Aorta (tissue), 5 donors: ENCODE results near the gene PDE4D. TPM values are rescaled to one million over a fixed set of nuclear protein-coding genes. Genes with fewer than 3 reads are reported as not detected.

Experiments used
- ATAC-seq: fragments of 200-7000 bp; cut with Tn5 transposase; one replicate; pipeline ENCODE4 v1.9.1; 2022; ENCODE audit warnings: moderate library complexity; ENCODE audit not compliant: low FRiP score
- DNase-seq, 2 donors: peaks; one replicate each; pipeline ENCODE4 v3.0.0-alpha.2; 2020
- H3K27ac ChIP-seq, 2 donors: one replicate each; pipeline ENCODE4 v1.5.1; 2013; ENCODE audit warnings: low read length in 2 of 2, mild to moderate bottlenecking in 2 of 2, moderate library complexity in 2 of 2, control low read depth in 1 of 2, inconsistent platforms in 1 of 2, low read depth in 1 of 2
- H3K27me3 ChIP-seq, 2 donors: one replicate each; pipeline ENCODE4 v1.6.1; 2013; ENCODE audit warnings: control low read depth in 1 of 2, low read length in 1 of 2, mild to moderate bottlenecking in 1 of 2, moderate library complexity in 1 of 2; ENCODE audit not compliant: insufficient read depth in 2 of 2, control insufficient read depth in 1 of 2
- H3K36me3 ChIP-seq, 2 donors: one replicate each; pipeline ENCODE4 v1.6.1; 2013; ENCODE audit warnings: control low read depth in 1 of 2, low read length in 1 of 2, mild to moderate bottlenecking in 1 of 2; ENCODE audit not compliant: insufficient read depth in 2 of 2, control insufficient read depth in 1 of 2
- H3K4me1 ChIP-seq, 2 donors: one replicate each; pipeline ENCODE4 v1.6.1; 2013; ENCODE audit warnings: low read length in 2 of 2, control low read depth in 1 of 2, mild to moderate bottlenecking in 1 of 2, moderate library complexity in 1 of 2; ENCODE audit not compliant: insufficient read depth in 2 of 2, control insufficient read depth in 1 of 2
- H3K4me3 ChIP-seq, 2 donors: one replicate each; pipeline ENCODE4 v1.5.1; 2013; ENCODE audit warnings: low read length in 2 of 2, control low read depth in 1 of 2, mild to moderate bottlenecking in 1 of 2
- H3K9me3 ChIP-seq: one replicate; pipeline ENCODE4 v1.6.1; 2013; ENCODE audit warnings: mild to moderate bottlenecking, low read length; ENCODE audit not compliant: control insufficient read depth
- WGBS, 2 donors: extraction: QIAGEN DNeasy Blood & Tissue Kit; methylation state at CpG; one replicate each; pipeline ENCODE4 v1.1.7; 2013; 5-methylcytosine and 5-hydroxymethylcytosine counted together
- intact Hi-C, 2 donors: fragments of 100-400 bp; cut with DNase I; formaldehyde crosslinking; loops; one replicate each; pipeline versions ENCODE4 v1.14.2 to v1.15.0; 2022
- polyA plus RNA-seq, 2 donors: library from polyadenylated mRNA; stranded (reverse); fragments of 200-250 nt; gene quantifications; one replicate each; pipeline ENCODE4 v1.2.3, GENCODE V29; 2013
- total RNA-seq, 2 donors: library from RNA; stranded (reverse); fragmentation: NEBNext Ultra II Directional; extraction: Animal tissue kit (Norgen Biotek cat#: 25700); gene quantifications; one replicate each; pipeline ENCODE4 v1.2.1, GENCODE V29; 2021
- donor health status: healthy with polysubstance abuse.
- donor health status: Bipolar disorder and iron deficiency.
- donor health status: DM: no; HTN: no; CAD: no.
- donor health status: DM: no; HTN: no; CAD: no.
- donor health status: DM: yes; HTN: yes; CAD: no.

PDE4D gene
- total and polyA plus RNA-seq, 4 donors, result 2.4 to 112 (median 33.3) TPM

- intact Hi-C loops, result no loop called here
- ATAC-seq, result no peak
Observed at GRCh38 chr5:59021837-59022514, 871.5 kb downstream of the PDE4D start.

DNA sequence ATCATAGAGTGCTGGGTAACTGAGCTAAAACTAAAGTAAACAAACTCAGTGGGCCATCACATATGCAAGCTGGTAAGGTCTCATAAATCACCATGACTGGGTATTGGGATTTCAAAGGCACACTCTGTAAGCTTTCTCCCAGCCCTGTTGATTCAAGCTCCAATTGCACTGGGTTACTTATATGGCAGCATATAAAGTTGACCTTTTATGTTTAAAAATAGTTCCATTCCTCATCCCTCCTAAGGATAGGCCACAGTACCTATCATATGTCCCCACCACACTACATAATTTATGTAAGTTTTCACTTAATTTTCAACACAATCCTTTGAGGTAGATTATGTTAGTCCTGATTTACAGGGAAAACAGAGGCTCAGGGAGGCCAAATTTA, 872.2 kb downstream of the PDE4D start:
- no peak for ATAC-seq
- intact Hi-C loops, result no loop called here
- H3K4me1 ChIP-seq, result peaks cover 3% of the 10 kb centered on the region in 2 donors

More at GRCh38 chr5:59021837-59022514, 871.5 kb downstream of the PDE4D start:
- WGBS, 2 donors, result 47 to 58% methylated on average over 7 of the region's 7 CpGs
- H3K27ac ChIP-seq, result no peak overlapping the region
- DNase-seq, result no peak
- peaks cover 3% of the 10 kb centered on the region in 2 donors for H3K4me1 ChIP-seq
- no peak overlapping the region for H3K4me3 ChIP-seq
- no peaks in the 10 kb centered on the region for H3K9me3 ChIP-seq
- H3K27me3 ChIP-seq, result no peaks in the 10 kb centered on the region
- H3K36me3 ChIP-seq, result no peaks in the 10 kb centered on the region

DNA sequence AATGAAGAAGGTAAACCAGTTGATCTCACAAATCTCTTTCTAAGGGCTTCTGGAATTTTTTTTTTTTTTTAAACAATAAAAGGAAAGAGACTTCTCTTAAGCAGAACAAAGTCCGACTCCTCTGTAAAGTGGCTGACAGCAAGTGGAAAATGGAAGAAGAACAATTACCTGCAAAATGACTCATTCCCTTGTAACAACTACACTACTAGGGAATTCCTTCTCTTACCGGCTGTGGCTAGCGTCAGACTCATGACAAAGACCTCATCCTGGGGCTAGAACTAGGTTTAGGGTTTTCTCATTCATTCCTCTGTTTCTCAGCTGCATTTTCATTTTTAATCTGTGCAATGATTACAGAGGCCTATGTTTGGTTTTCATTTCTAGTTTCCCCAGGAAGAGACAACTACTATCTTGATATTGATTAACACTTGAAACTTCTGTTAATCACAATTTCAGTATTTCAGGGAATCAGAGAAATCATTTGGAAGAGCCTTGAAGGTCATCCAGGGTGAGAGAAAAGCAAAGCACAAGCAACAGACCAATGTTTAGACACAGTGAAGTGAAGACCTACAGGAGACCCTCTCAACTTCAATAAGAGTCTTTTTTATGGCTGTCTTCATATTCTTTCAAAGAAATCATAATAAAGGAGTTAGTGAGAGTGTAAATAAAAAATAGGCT, 872.8 kb downstream of the PDE4D start:
- DNase-seq (no peak), ATAC-seq (no peak)
- 92 to 94% methylated on average over 3 of the region's 3 CpGs for WGBS, 2 donors
- H3K27ac ChIP-seq, result no peak overlapping the region
- no peaks in the 10 kb centered on the region for H3K27me3 ChIP-seq
- no peak overlapping the region for H3K4me3 ChIP-seq
- no peaks in the 10 kb centered on the region for H3K36me3 ChIP-seq
- intact Hi-C loops, result no loop called here
- no peaks in the 10 kb centered on the region for H3K9me3 ChIP-seq
- H3K4me1 ChIP-seq, result peaks cover 2% of the 10 kb centered on the region in 2 donors

More for the DNA sequence above, 872.2 kb downstream of the PDE4D start:
- no peak overlapping the region for H3K4me3 ChIP-seq
- no peaks in the 10 kb centered on the region for H3K9me3 ChIP-seq
- H3K36me3 ChIP-seq, result no peaks in the 10 kb centered on the region
- no peak overlapping the region for H3K27ac ChIP-seq
- no peak for DNase-seq
- no peaks in the 10 kb centered on the region for H3K27me3 ChIP-seq

GRCh38 chr5:59019078-59019477, 874.4 kb downstream of the PDE4D start:
- WGBS, 2 donors, result 47 to 48% methylated on average over 1 of the region's 1 CpG
- H3K4me3 ChIP-seq, result no peak overlapping the region
- intact Hi-C loops, result no loop called here
- H3K27me3 ChIP-seq, result no peaks in the 10 kb centered on the region
- H3K27ac ChIP-seq, result no peak overlapping the region
- no peaks in the 10 kb centered on the region for H3K4me1 ChIP-seq
- no peak for DNase-seq
- no peaks in the 10 kb centered on the region for H3K9me3 ChIP-seq
- no peak for ATAC-seq
- no peaks in the 10 kb centered on the region for H3K36me3 ChIP-seq

GRCh38 chr5:59016925-59017324, 876.6 kb downstream of the PDE4D start:
- intact Hi-C loops, result no loop called here
- 93 to 96% methylated on average over 5 of the region's 5 CpGs for WGBS, 2 donors
- H3K27me3 ChIP-seq, result no peaks in the 10 kb centered on the region
- H3K9me3 ChIP-seq, result no peaks in the 10 kb centered on the region
- no peaks in the 10 kb centered on the region for H3K36me3 ChIP-seq
- no peaks in the 10 kb centered on the region for H3K4me1 ChIP-seq
- H3K27ac ChIP-seq, result no peak overlapping the region
- H3K4me3 ChIP-seq, result no peak overlapping the region
- no peak for DNase-seq
- ATAC-seq, result no peak

DNA sequence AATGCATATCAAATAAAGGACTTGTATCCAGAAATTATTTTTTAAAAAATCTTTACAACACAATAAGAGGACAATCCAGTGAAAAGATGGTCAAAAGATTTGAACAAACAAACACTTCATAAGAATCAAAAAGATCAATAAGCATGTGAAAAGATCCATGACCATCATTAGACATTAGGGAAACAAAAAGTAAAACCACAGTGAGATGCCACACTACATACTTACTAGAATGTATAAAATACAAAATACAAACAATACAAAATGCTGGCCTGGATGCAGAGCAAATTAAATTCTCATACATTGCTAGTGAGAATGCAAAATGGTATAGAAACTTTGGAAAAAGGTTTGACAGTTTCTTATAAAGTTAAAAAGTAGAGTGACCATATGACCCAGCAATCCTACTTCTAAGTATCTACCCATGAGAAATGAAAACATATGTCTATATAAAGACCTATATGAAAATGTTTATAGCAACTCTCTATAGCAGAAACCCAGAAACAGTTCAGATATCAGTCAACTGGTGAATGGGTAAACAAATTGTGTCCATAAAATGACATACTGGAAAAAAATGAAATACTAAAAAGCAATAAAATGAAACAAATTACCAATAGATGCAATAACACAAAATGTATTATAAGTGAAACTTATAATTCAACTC, 884.6 kb downstream of the PDE4D start:
- Histone ChIP-seq H3K4me1 (no peaks in the 10 kb centered on the region), H3K27me3 (no peaks in the 10 kb centered on the region), H3K4me3 (no peak overlapping the region), H3K27ac (no peak overlapping the region), H3K9me3 (no peaks in the 10 kb centered on the region), H3K36me3 (no peaks in the 10 kb centered on the region)
- intact Hi-C loops, result loop anchor here (5.0 kb wide), 1 partner anchor 122 kb away; no protein-coding TSS in a partner anchor
- DNase-seq, result no peak
- no peak for ATAC-seq

GRCh38 chr5:59007460-59008063, 886.0 kb downstream of the PDE4D start:
- no peaks in the 10 kb centered on the region for H3K4me1 ChIP-seq
- intact Hi-C loops, result loop anchor here (5.0 kb wide), 1 partner anchor 120 kb away; no protein-coding TSS in a partner anchor
- H3K27ac ChIP-seq, result no peak overlapping the region
- H3K4me3 ChIP-seq, result no peak overlapping the region
- no peaks in the 10 kb centered on the region for H3K27me3 ChIP-seq
- ATAC-seq (no peak), DNase-seq (no peak)
- WGBS, 2 donors, result 15 to 17% methylated on average over 2 of the region's 2 CpGs
- no peaks in the 10 kb centered on the region for H3K36me3 ChIP-seq
- no peaks in the 10 kb centered on the region for H3K9me3 ChIP-seq

DNA sequence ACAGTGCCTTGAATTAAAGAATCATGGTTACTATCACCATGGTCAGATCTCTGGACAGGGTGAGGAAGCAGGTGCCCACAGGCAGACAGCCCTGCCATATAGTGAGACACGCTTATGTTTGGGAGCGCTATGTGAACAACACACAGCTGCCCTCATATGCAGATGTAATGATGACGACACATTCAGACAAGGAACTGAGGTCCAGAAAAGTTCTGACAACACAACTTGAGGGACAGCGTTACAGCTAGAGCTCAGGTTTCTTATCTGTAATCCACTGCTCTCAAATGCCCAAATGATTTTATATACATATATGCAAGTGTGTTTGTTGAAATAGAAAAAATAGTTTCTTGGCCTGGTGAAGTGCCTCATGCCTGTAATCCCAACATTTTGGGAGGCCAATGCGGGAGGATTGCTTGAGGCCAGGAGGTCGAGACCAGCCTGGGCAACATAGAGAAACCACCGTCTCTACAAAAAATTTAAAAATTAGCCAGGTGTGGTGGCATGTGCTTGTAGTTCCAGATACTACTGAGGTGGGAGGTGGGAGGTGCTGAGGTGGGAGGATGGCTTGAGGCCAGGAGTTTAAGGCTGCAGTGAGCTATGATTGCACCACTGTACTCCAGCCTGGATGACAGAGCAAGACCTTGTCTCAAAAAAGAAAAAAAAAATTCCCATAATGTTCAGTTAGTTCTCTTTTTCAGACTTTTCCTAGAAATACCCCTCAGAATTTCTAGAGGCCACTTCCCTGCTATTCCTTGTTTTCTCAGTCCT, 887.4 kb downstream of the PDE4D start:
- Histone ChIP-seq H3K27me3 (no peaks in the 10 kb centered on the region), H3K36me3 (no peaks in the 10 kb centered on the region), H3K9me3 (no peaks in the 10 kb centered on the region), H3K4me1 (no peaks in the 10 kb centered on the region), H3K27ac (no peak overlapping the region), H3K4me3 (no peak overlapping the region)
- ATAC-seq (no peak), DNase-seq (no peak)
- 97% methylated on average over 7 of the region's 7 CpGs for WGBS, 2 donors
- intact Hi-C loops, result loop anchor here (5.0 kb wide), 1 partner anchor 119 kb away; no protein-coding TSS in a partner anchor
